Measurements from ENCODE around the gene BASP1.
"Not testable (repeated sequence)": the region's sequence is repeated elsewhere in the genome, so short reads cannot be mapped to it uniquely, and the experiment has no call there.

BASP1 gene

GRCh38 chr5:17257705-17258273 lies 40.4 kb downstream of the BASP1 start:
- DNase-seq, result no peak

- DNase-seq, result no peak
Measured at GRCh38 chr5:17258431-17258830, 41.0 kb downstream of the BASP1 start.

- DNase-seq, result not testable (repeated sequence)
Measured at GRCh38 chr5:17259012-17259411, 41.6 kb downstream of the BASP1 start.

GRCh38 chr5:17259630-17260257 lies 42.3 kb downstream of the BASP1 start:
- DNase-seq, result no peak

GRCh38 chr5:17260549-17260948 lies 43.1 kb downstream of the BASP1 start:
- DNase-seq, result no peak

GRCh38 chr5:17261075-17261474 lies 43.6 kb downstream of the BASP1 start:
- DNase-seq, result no peak

- no peak for DNase-seq
Measured at GRCh38 chr5:17265041-17265440, 47.6 kb downstream of the BASP1 start.

- no peak for DNase-seq
Measured at GRCh38 chr5:17267106-17267505, 49.7 kb downstream of the BASP1 start.

- DNase-seq, result no peak
Measured at GRCh38 chr5:17269201-17269600, 51.8 kb downstream of the BASP1 start.

- DNase-seq, result no peak
Measured at GRCh38 chr5:17272111-17272510, 54.7 kb downstream of the BASP1 start.

GRCh38 chr5:17275289-17276158 lies 58.1 kb downstream of the BASP1 start:
- DNase-seq, result no peak

- no peak for DNase-seq
Measured at GRCh38 chr5:17276445-17276844, 59.0 kb downstream of the BASP1 start.

- no peak for DNase-seq
Measured at GRCh38 chr5:17277907-17278306, 60.5 kb downstream of the BASP1 start.

- DNase-seq, result no peak
Measured at GRCh38 chr5:17278931-17279330, 61.5 kb downstream of the BASP1 start.

- no peak for DNase-seq
Measured at GRCh38 chr5:17279487-17279886, 62.1 kb downstream of the BASP1 start.

GRCh38 chr5:17282283-17283120 lies 65.1 kb downstream of the BASP1 start:
- no peak for DNase-seq

- DNase-seq, result no peak
Measured at GRCh38 chr5:17283121-17283415, 65.6 kb downstream of the BASP1 start.

GRCh38 chr5:17287501-17288155 lies 70.2 kb downstream of the BASP1 start:
- no peak for DNase-seq

- DNase-seq, result no peak
Measured at GRCh38 chr5:17288570-17288969, 71.1 kb downstream of the BASP1 start.

- no peak for DNase-seq
Measured at GRCh38 chr5:17289681-17290539, 72.5 kb downstream of the BASP1 start.

GRCh38 chr5:17290540-17290974 lies 73.1 kb downstream of the BASP1 start:
- DNase-seq, result no peak

Measured in NCI-H1436 (cell line).